SK-N-SH (cell line): ENCODE measurements around the gene RFX2. TPM values are rescaled to one million over a fixed set of nuclear protein-coding genes. Genes with fewer than 3 reads are reported as not detected.

Experiments used
- CTCF ChIA-PET: fragments of 300-600, 350-600 bp; formaldehyde crosslinking; extraction: SDS; loops from one replicate; lab custom pipeline; 2021; lab: Yijun Ruan, JAX
- POLR2A ChIA-PET: fragments of 350-600 bp; sonication (Branson Sonifier 250); formaldehyde crosslinking; extraction: SDS; loops from one replicate; lab custom pipeline; 2020; ENCODE audit warnings: antibody characterized with exemption, inconsistent platforms; lab: Yijun Ruan, JAX
- DNase-seq: peaks from one replicate; pipeline ENCODE4 v3.0.0; 2012
- H2AFZ ChIP-seq: fragments of 200-600 bp; sonication (generic); 2 replicates; pipeline ENCODE4 v1.8.1; 2016; ENCODE audit warnings: antibody characterized with exemption, mild to moderate bottlenecking, low read depth
- H3F3A ChIP-seq: fragments of 200-600 bp; sonication (generic); replicated peaks from 2 replicates; pipeline ENCODE3; 2016; ENCODE audit warnings: antibody characterized with exemption, mild to moderate bottlenecking; ENCODE audit not compliant: insufficient read depth
- H3K27ac ChIP-seq, 2 experiments: fragments of 200-500 bp in 1 of 2; fragments of 200-600 bp in 1 of 2; sonication (Bioruptor generic) in 1 of 2; sonication (generic), shearing (Covaris generic) in 1 of 2; 2 replicates each; pipeline versions ENCODE4 v1.5.1 to v1.6.1; 2014 to 2016; ENCODE audit warnings: low read depth in 2 of 2, inconsistent platforms in 1 of 2, low read length in 1 of 2, mild to moderate bottlenecking in 1 of 2, mixed read lengths in 1 of 2
- H3K27me3 ChIP-seq: fragments of 200-600 bp; sonication (generic), shearing (Covaris generic); 2 replicates; pipeline ENCODE4 v1.6.1; 2016; ENCODE audit warnings: mixed run types; ENCODE audit not compliant: insufficient read depth
- H3K36me3 ChIP-seq, 2 experiments: fragments of 200-500 bp in 1 of 2; fragments of 200-600 bp in 1 of 2; sonication (Bioruptor generic) in 1 of 2; sonication (generic) in 1 of 2; replicated peaks in 1 of 2; 2 replicates each; pipeline versions ENCODE3 to v1.5.1; 2014 to 2016; ENCODE audit warnings: low read length in 1 of 2, mild to moderate bottlenecking in 1 of 2; ENCODE audit not compliant: insufficient read depth in 2 of 2, control insufficient read depth in 1 of 2
- H3K4me1 ChIP-seq, 2 experiments: fragments of 200-500 bp in 1 of 2; fragments of 200-600 bp in 1 of 2; sonication (Bioruptor generic) in 1 of 2; sonication (generic), shearing (Covaris generic) in 1 of 2; 2 replicates each; pipeline versions ENCODE4 v1.5.1 to v1.6.1; 2014 to 2016; ENCODE audit warnings: low read depth in 1 of 2, low read length in 1 of 2, mixed run types in 1 of 2; ENCODE audit not compliant: insufficient read depth in 2 of 2, control insufficient read depth in 1 of 2
- H3K4me2 ChIP-seq: fragments of 200-600 bp; sonication (generic), shearing (Covaris generic); 2 replicates; pipeline ENCODE4 v1.6.1; 2017; ENCODE audit warnings: mixed run types
- H3K4me3 ChIP-seq, 2 experiments: fragments of 200-500 bp in 1 of 2; fragments of 200-600 bp in 1 of 2; sonication (Bioruptor generic) in 1 of 2; sonication (generic), shearing (Covaris generic) in 1 of 2; 2 replicates each; pipeline versions ENCODE4 v1.5.1 to v1.8.1; 2014 to 2016; ENCODE audit warnings: low read depth in 2 of 2, inconsistent platforms in 1 of 2, low read length in 1 of 2, mild to moderate bottlenecking in 1 of 2, mixed read lengths in 1 of 2, moderate library complexity in 1 of 2
- H3K79me2 ChIP-seq: fragments of 200-600 bp; sonication (generic); 2 replicates; pipeline ENCODE4 v1.8.1; 2017; ENCODE audit warnings: mild to moderate bottlenecking; ENCODE audit not compliant: insufficient read depth
- H3K9ac ChIP-seq: fragments of 200-600 bp; sonication (generic); 2 replicates; pipeline ENCODE4 v1.6.1; 2017; ENCODE audit warnings: mixed run types
- H3K9me2 ChIP-seq: fragments of 200-600 bp; sonication (generic); 2 replicates; pipeline ENCODE4 v1.6.1; 2017; ENCODE audit warnings: mixed run types
- H3K9me3 ChIP-seq: fragments of 200-600 bp; sonication (generic); 2 replicates; pipeline ENCODE4 v1.6.1; 2017; ENCODE audit warnings: mixed run types, mild to moderate bottlenecking, moderate library complexity
- H4K20me1 ChIP-seq: fragments of 200-600 bp; sonication (generic); 2 replicates; pipeline ENCODE4 v1.6.1; 2017; ENCODE audit warnings: mild to moderate bottlenecking, mixed run types; ENCODE audit not compliant: insufficient read depth
- CHD2 ChIP-seq: fragments of 150-350 bp; IDR thresholded peaks from 2 replicates; pipeline ENCODE4 v1.6.1; 2018; ENCODE audit warnings: low read length; ENCODE audit not compliant: partially characterized antibody
- CTCF ChIP-seq: fragments of 200-600 bp; sonication (generic); IDR thresholded peaks from 2 replicates; pipeline ENCODE4 v1.6.1; 2017; ENCODE audit warnings: antibody characterized with exemption, mild to moderate bottlenecking, moderate library complexity
- GABPA ChIP-seq: IDR thresholded peaks from 2 replicates; pipeline ENCODE4 v1.4.0; 2012; ENCODE audit warnings: low read depth, mild to moderate bottlenecking
- GATA2 ChIP-seq: sonication (generic); formaldehyde crosslinking; IDR thresholded peaks from 2 replicates; pipeline ENCODE4 v1.5.0; 2020; ENCODE audit warnings: mild to moderate bottlenecking, missing genetic modification reagents
- IRF3 ChIP-seq: fragments of 150-350 bp; IDR thresholded peaks from 2 replicates; pipeline ENCODE4 v1.6.1; 2016; ENCODE audit warnings: mild to moderate bottlenecking, low read depth, low read length
- MAX ChIP-seq: IDR thresholded peaks from 2 replicates; pipeline ENCODE4 v1.4.0; 2012; ENCODE audit warnings: low read depth
- NFIC ChIP-seq: IDR thresholded peaks from 2 replicates; pipeline ENCODE4 v1.4.0; 2012; ENCODE audit warnings: borderline replicate concordance
- NRF1 ChIP-seq: IDR thresholded peaks from 2 replicates; pipeline ENCODE4 v1.6.1; 2012; ENCODE audit warnings: low read depth, mild to moderate bottlenecking, low read length
- RAD21 ChIP-seq: IDR thresholded peaks from 2 replicates; pipeline ENCODE4 v1.6.1; 2012; ENCODE audit warnings: mild to moderate bottlenecking, low read length
- RCOR1 ChIP-seq: fragments of 150-350 bp; IDR thresholded peaks from 2 replicates; pipeline ENCODE4 v1.6.1; 2017; ENCODE audit warnings: antibody characterized with exemption, low read length
- REST ChIP-seq: IDR thresholded peaks from 2 replicates; pipeline ENCODE4 v1.6.1; 2012; ENCODE audit warnings: mild to moderate bottlenecking, low read depth, low read length, moderate library complexity
- RFX5 ChIP-seq: IDR thresholded peaks from 2 replicates; pipeline ENCODE4 v1.6.1; 2012; ENCODE audit warnings: mild to moderate bottlenecking, improper control_type of control experiment, low read length
- SMC3 ChIP-seq: IDR thresholded peaks from 2 replicates; pipeline ENCODE4 v1.6.1; 2012; ENCODE audit warnings: low read depth, low read length, improper control_type of control experiment
- TEAD4 ChIP-seq: IDR thresholded peaks from 2 replicates; pipeline ENCODE4 v1.4.0; 2012; ENCODE audit warnings: mild to moderate bottlenecking, borderline replicate concordance; ENCODE audit not compliant: insufficient read depth
- USF1 ChIP-seq: IDR thresholded peaks from 2 replicates; pipeline ENCODE4 v1.4.0; 2012; ENCODE audit warnings: low read depth, borderline replicate concordance
- YY1 ChIP-seq: IDR thresholded peaks from 2 replicates; pipeline ENCODE4 v1.4.0; 2012; ENCODE audit warnings: low read depth, mild to moderate bottlenecking
- ZBTB33 ChIP-seq: IDR thresholded peaks from 2 replicates; pipeline ENCODE4 v1.4.0; 2012; ENCODE audit warnings: low read depth, borderline replicate concordance
- WGBS: methylation state at CpG from one replicate; pipeline ENCODE4 v1.1.6; 2017; ENCODE audit warnings: low lambda C conversion rate; 5-methylcytosine and 5-hydroxymethylcytosine counted together
- polyA plus RNA-seq, 3 experiments: library from polyadenylated mRNA; depleted of rRNA; stranded (reverse); fragments of >200 nt; gene quantifications; 2 replicates each; pipeline ENCODE4 v1.2.3, GENCODE V29; 2012

The RFX2 gene
- polyA plus RNA-seq, 1 of the 3 experiments (the other 2 are of a cell fraction): 12.6 TPM

GRCh38 chr19:6138066-6138465 is 27.8 kb upstream of the RFX2 start:
- peak; percentile 30; the same call in 1 of the 2 replicates for TF ChIP-seq USF1
- no peak for TF ChIP-seq NRF1
- 44% methylated on average over 7 of the region's 7 CpGs for WGBS
- CTCF ChIA-PET: interaction anchor here (1.6 kb wide), 1 partner anchor 89 kb away, joined by 6 read pairs; no protein-coding TSS in a partner anchor
- Histone ChIP-seq H2AFZ (no peak overlapping the region), H3K9me2 (no peaks in the 10 kb centered on the region), H3K9ac (no peak overlapping the region), H3K27me3 (no peaks in the 10 kb centered on the region), H3K9me3 (no peaks in the 10 kb centered on the region), H3K79me2 (no peaks in the 10 kb centered on the region), H3F3A (no peaks in the 10 kb centered on the region), H3K4me1 (no peaks in the 10 kb centered on the region), H3K4me3 (no peak overlapping the region), H3K4me2 (no peak overlapping the region), H3K36me3 (no peaks in the 10 kb centered on the region), H3K27ac (no peak overlapping the region), H4K20me1 (no peaks in the 10 kb centered on the region)
- POLR2A ChIA-PET: no interaction called here
- DNase-seq: peak; percentile 16

GRCh38 chr19:6133231-6133630 is 22.9 kb upstream of the RFX2 start:
- no peaks in the 10 kb centered on the region for H3K9me2 ChIP-seq
- no peaks in the 10 kb centered on the region for H3K27me3 ChIP-seq
- WGBS: 69% methylated on average over 5 of the region's 5 CpGs
- H2AFZ ChIP-seq: no peak overlapping the region
- H3K27ac ChIP-seq: no peak overlapping the region
- H3K4me2 ChIP-seq: no peak overlapping the region
- no peaks in the 10 kb centered on the region for H3K36me3 ChIP-seq
- H3K79me2 ChIP-seq: no peaks in the 10 kb centered on the region
- no peaks in the 10 kb centered on the region for H4K20me1 ChIP-seq
- H3K9me3 ChIP-seq: no peaks in the 10 kb centered on the region
- CTCF ChIA-PET: interaction anchor here (3.0 kb wide), 1 partner anchor 85 kb away, joined by 11 read pairs; no protein-coding TSS in a partner anchor
- H3K9ac ChIP-seq: no peak overlapping the region
- no peak for DNase-seq
- no peaks in the 10 kb centered on the region for H3K4me1 ChIP-seq
- no peaks in the 10 kb centered on the region for H3F3A ChIP-seq
- no peak overlapping the region for H3K4me3 ChIP-seq
- POLR2A ChIA-PET: no interaction called here
- no peak for TF ChIP-seq REST
- no peak for TF ChIP-seq IRF3
- no peak for TF ChIP-seq RCOR1
- no peak for TF ChIP-seq SMC3
- no peak for TF ChIP-seq USF1
- TF ChIP-seq MAX: no peak
- TF ChIP-seq YY1: no peak
- TF ChIP-seq CHD2: no peak
- TF ChIP-seq TEAD4: no peak
- TF ChIP-seq RAD21: no peak
- no peak for TF ChIP-seq ZBTB33
- no peak for TF ChIP-seq RFX5
- no peak for TF ChIP-seq CTCF
- TF ChIP-seq GATA2: no peak
- TF ChIP-seq NFIC: no peak
- no peak for TF ChIP-seq GABPA
